ENCODE measurements around the gene ZNF440. TPM values are rescaled to one million over a fixed set of nuclear protein-coding genes. Genes with fewer than 3 reads are reported as not detected.
"Not testable (repeated sequence)": the region's sequence is repeated elsewhere in the genome, so short reads cannot be mapped to it uniquely, and the experiment has no call there.

ZNF440 gene
- total RNA-seq, 1 donor from 2014 or later = 9.0 TPM

DNA sequence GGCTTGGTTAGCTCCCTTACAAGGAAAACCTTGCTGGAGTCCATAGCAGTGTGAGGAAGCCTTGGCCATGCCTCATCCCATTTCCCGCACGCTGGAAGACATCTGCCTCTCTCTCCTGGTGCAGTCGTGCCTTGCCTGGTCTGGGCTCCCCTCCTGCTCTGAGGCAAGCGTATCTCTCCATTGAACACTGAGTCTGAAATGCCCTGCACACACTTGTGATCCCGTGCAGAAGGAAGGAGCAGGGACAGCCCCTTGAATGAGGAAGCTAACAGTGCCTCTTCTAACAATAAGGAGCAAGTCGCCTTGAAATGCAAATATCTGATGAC, 407 bp upstream of the ZNF440 start:
- DNase-seq (ENCODE audit: low read depth) = no peak
- FAIRE-seq = no peak
- TF ChIP-seq, protein P1, sequence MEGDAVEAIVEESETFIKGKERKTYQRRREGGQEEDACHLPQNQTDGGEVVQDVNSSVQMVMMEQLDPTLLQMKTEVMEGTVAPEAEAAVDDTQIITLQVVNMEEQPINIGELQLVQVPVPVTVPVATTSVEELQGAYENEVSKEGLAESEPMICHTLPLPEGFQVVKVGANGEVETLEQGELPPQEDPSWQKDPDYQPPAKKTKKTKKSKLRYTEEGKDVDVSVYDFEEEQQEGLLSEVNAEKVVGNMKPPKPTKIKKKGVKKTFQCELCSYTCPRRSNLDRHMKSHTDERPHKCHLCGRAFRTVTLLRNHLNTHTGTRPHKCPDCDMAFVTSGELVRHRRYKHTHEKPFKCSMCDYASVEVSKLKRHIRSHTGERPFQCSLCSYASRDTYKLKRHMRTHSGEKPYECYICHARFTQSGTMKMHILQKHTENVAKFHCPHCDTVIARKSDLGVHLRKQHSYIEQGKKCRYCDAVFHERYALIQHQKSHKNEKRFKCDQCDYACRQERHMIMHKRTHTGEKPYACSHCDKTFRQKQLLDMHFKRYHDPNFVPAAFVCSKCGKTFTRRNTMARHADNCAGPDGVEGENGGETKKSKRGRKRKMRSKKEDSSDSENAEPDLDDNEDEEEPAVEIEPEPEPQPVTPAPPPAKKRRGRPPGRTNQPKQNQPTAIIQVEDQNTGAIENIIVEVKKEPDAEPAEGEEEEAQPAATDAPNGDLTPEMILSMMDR (IDR thresholded peaks at IDR 0.05; ENCODE audit: insufficient read depth, low read length, severe bottlenecking) = no peak

GRCh38 chr19:11814700-11815035, 595 bp downstream of the ZNF440 start:
- FAIRE-seq = no peak
- Histone ChIP-seq H3K36me3 (ENCODE audit: control insufficient read depth, insufficient read depth, low read length) (peaks cover 1% of the 10 kb centered on the region), H3K27me3 (ENCODE audit: control insufficient read depth, insufficient read depth, low read length) (no peaks in the 10 kb centered on the region), H3K4me3 (ENCODE audit: low read depth, low read length) (peak overlapping the region; percentile 96)
- DNase-seq (ENCODE audit: low read depth) = peak; percentile 56
- TF ChIP-seq, protein P1 (IDR thresholded peaks at IDR 0.05; ENCODE audit: insufficient read depth, low read length, severe bottlenecking) = no peak

More for the DNA sequence above, 407 bp upstream of the ZNF440 start:
- Histone ChIP-seq H3K27me3 (ENCODE audit: control insufficient read depth, insufficient read depth, low read length) (no peaks in the 10 kb centered on the region), H3K4me3 (ENCODE audit: low read depth, low read length) (peak overlapping the region; percentile 96), H3K36me3 (ENCODE audit: control insufficient read depth, insufficient read depth, low read length) (peaks cover 1% of the 10 kb centered on the region)

DNA sequence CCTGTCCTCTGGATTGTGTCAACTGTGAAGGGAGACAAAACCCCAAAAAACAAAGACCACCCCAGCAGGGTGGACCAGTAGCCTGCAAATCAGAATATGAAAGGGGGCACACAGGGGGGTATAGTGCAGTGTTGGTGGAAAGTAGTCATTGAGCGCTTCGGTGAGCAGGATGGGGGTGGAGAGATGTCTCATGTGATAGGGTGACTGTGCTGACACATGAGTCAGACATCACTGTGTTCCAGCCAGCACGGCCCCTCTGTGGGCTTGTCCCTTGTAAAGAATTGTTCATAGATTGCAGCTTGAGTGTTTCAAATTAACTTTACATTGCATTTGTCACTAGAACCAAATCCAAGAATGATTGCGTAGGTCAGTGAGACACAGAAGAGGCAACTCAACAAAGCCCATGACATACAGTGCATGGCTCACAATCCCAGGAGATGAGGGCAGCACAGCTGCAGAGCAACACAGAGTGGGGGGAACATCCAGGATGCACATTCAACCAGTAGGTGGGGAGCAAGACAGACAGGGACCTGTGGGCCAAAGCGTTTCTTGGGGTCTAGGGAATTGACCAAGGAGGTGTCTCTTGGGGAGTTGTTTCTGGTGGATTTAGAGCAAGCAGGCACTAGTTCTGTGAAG, 7.5 kb downstream of the ZNF440 start:
- H3K27me3 ChIP-seq (ENCODE audit: control insufficient read depth, insufficient read depth, low read length) = no peaks in the 10 kb centered on the region
- peaks cover 5% of the 10 kb centered on the region for H3K36me3 ChIP-seq (ENCODE audit: control insufficient read depth, insufficient read depth, low read length)
- DNase-seq (ENCODE audit: low read depth) (peak; percentile 21), FAIRE-seq (peak; percentile 66)
- TF ChIP-seq, protein P1 (IDR thresholded peaks at IDR 0.05; ENCODE audit: insufficient read depth, low read length, severe bottlenecking) = no peak
- no peak overlapping the region for H3K4me3 ChIP-seq (ENCODE audit: low read depth, low read length)

- H3K27me3 ChIP-seq (ENCODE audit: control insufficient read depth, insufficient read depth, low read length); H3K4me3 ChIP-seq (ENCODE audit: low read depth, low read length); DNase-seq (ENCODE audit: low read depth); FAIRE-seq: not testable (repeated sequence)
- H3K36me3 ChIP-seq (ENCODE audit: control insufficient read depth, insufficient read depth, low read length) = peaks cover 11% of the 10 kb centered on the region
These were observed 15.1 kb downstream of the ZNF440 start for GRCh38 chr19:11828957-11829876.

GRCh38 chr19:11832253-11832912, 18.3 kb downstream of the ZNF440 start:
- DNase-seq (ENCODE audit: low read depth) (no peak), FAIRE-seq (no peak)
- no peak overlapping the region for H3K4me3 ChIP-seq (ENCODE audit: low read depth, low read length)
- TF ChIP-seq, protein P1 (IDR thresholded peaks at IDR 0.05; ENCODE audit: insufficient read depth, low read length, severe bottlenecking) = no peak
- peaks cover 11% of the 10 kb centered on the region for H3K36me3 ChIP-seq (ENCODE audit: control insufficient read depth, insufficient read depth, low read length)
- H3K27me3 ChIP-seq (ENCODE audit: control insufficient read depth, insufficient read depth, low read length) = no peaks in the 10 kb centered on the region

GRCh38 chr19:11833541-11833940, 19.5 kb downstream of the ZNF440 start:
- TF ChIP-seq, protein P1 (IDR thresholded peaks at IDR 0.05; ENCODE audit: insufficient read depth, low read length, severe bottlenecking) = no peak
- Histone ChIP-seq H3K36me3 (ENCODE audit: control insufficient read depth, insufficient read depth, low read length) (peaks cover 11% of the 10 kb centered on the region), H3K27me3 (ENCODE audit: control insufficient read depth, insufficient read depth, low read length) (no peaks in the 10 kb centered on the region), H3K4me3 (ENCODE audit: low read depth, low read length) (no peak overlapping the region)
- FAIRE-seq (no peak), DNase-seq (ENCODE audit: low read depth) (no peak)

- FAIRE-seq; H3K36me3 ChIP-seq (ENCODE audit: control insufficient read depth, insufficient read depth, low read length); H3K4me3 ChIP-seq (ENCODE audit: low read depth, low read length); H3K27me3 ChIP-seq (ENCODE audit: control insufficient read depth, insufficient read depth, low read length): not testable (repeated sequence)
- DNase-seq (ENCODE audit: low read depth) = peak; percentile 37
These were observed 21.6 kb downstream of the ZNF440 start for GRCh38 chr19:11835626-11836066.
